MCF 10A (cell line): ENCODE results near the gene SPAG8. TPM values are rescaled to one million over a fixed set of nuclear protein-coding genes. Genes with fewer than 3 reads are reported as not detected.
A peak's percentile ranks its signal among the peaks of the same experiment; 100 is the strongest.

Experiments used
- BruUV-seq: library from RNA; stranded (reverse); fragments of 400-500 nt; replicated peaks from 2 replicates; lab custom pipeline; 2021; lab: Mats Ljungman, UMichigan
- CTCF ChIA-PET: fragments of 300-600 bp; sonication (Branson Sonifier 250); formaldehyde crosslinking; extraction: SDS; loops from one replicate; lab custom pipeline; 2021; ENCODE audit warnings: antibody characterized with exemption, inconsistent platforms; lab: Yijun Ruan, JAX
- POLR2A ChIA-PET: fragments of 300-600, 350-650 bp; sonication (Branson Sonifier 250); formaldehyde crosslinking; extraction: SDS; loops from one replicate; lab custom pipeline; 2020; ENCODE audit warnings: antibody characterized with exemption, inconsistent platforms; lab: Yijun Ruan, JAX
- DNase-seq: peaks from one replicate; pipeline ENCODE4 v3.0.0-alpha.2; 2018; ENCODE audit not compliant: unreplicated experiment
- H3K27ac Mint-ChIP-seq: one replicate; pipeline ENCODE4 v1.8.0; 2022; ENCODE audit warnings: mild to moderate bottlenecking, low read depth, mixed read lengths; ENCODE audit not compliant: unreplicated experiment
- H3K27me3 Mint-ChIP-seq: one replicate; pipeline ENCODE4 v1.8.0; 2022; ENCODE audit warnings: mixed read lengths; ENCODE audit not compliant: insufficient read depth, unreplicated experiment
- H3K36me3 Mint-ChIP-seq: one replicate; pipeline ENCODE4 v1.8.0; 2022; ENCODE audit warnings: mild to moderate bottlenecking, moderate library complexity, mixed read lengths; ENCODE audit not compliant: insufficient read depth, unreplicated experiment
- H3K4me1 Mint-ChIP-seq: one replicate; pipeline ENCODE4 v1.8.0; 2022; ENCODE audit warnings: mixed read lengths; ENCODE audit not compliant: insufficient read depth, unreplicated experiment
- H3K4me3 Mint-ChIP-seq: one replicate; pipeline ENCODE4 v1.8.0; 2022; ENCODE audit warnings: mild to moderate bottlenecking, moderate library complexity, mixed read lengths; ENCODE audit not compliant: unreplicated experiment
- H3K9me3 Mint-ChIP-seq: one replicate; pipeline ENCODE4 v1.8.0; 2022; ENCODE audit warnings: mixed read lengths; ENCODE audit not compliant: unreplicated experiment
- CTCF ChIP-seq: fragments of 200-600 bp; IDR thresholded peaks from one replicate; pipeline ENCODE4 v1.8.0; 2022; ENCODE audit warnings: antibody characterized with exemption, mild to moderate bottlenecking; ENCODE audit not compliant: unreplicated experiment
- intact Hi-C: fragments of 100-400 bp; cut with micrococcal nuclease; formaldehyde crosslinking; loops from 2 replicates; pipeline ENCODE4 v1.14.1; 2022
- total RNA-seq: library from RNA; stranded (reverse); gene quantifications from 2 replicates; pipeline ENCODE4 v1.2.3, GENCODE V29; 2022

The SPAG8 gene
- total RNA-seq, 1 experiment from 2014 or later = 1.1 TPM

- BruUV-seq = no TSS peak
- ChIA-PET POLR2A (interaction anchor here (0.7 to 1.4 kb wide), 3 partner anchors 15 to 22 kb away, joined by 3 read pairs; partner anchors contain the start of genes FAM221B and TMEM8B), CTCF (interaction anchor here (0.6 to 0.8 kb wide), 3 partner anchors 19 to 28 kb away, joined by 3 to 4 read pairs (median 3); no protein-coding TSS in a partner anchor)
- no peaks in the 10 kb centered on the region for H3K36me3 Mint-ChIP-seq
- no peak for TF ChIP-seq CTCF
- H3K27me3 Mint-ChIP-seq = no peaks in the 10 kb centered on the region
- no peak overlapping the region for H3K27ac Mint-ChIP-seq
- H3K9me3 Mint-ChIP-seq = no peaks in the 10 kb centered on the region
- peak; percentile 60 for DNase-seq
- H3K4me3 Mint-ChIP-seq = no peak overlapping the region
- intact Hi-C loops = loop anchor here (2.0 kb wide), 1 partner anchor 35 kb away; no protein-coding TSS in a partner anchor
- peaks cover 28% of the 10 kb centered on the region for H3K4me1 Mint-ChIP-seq
Observed at GRCh38 chr9:35847792-35848572, 35.9 kb upstream of the SPAG8 start.

GRCh38 chr9:35845824-35846771 is 34.0 kb upstream of the SPAG8 start:
- Mint-ChIP-seq H3K4me1 (peaks cover 28% of the 10 kb centered on the region), H3K9me3 (no peaks in the 10 kb centered on the region), H3K27ac (no peak overlapping the region), H3K27me3 (no peaks in the 10 kb centered on the region), H3K4me3 (no peak overlapping the region), H3K36me3 (no peaks in the 10 kb centered on the region)
- ChIA-PET CTCF (interaction anchor here (0.6 to 1.4 kb wide), 6 partner anchors 8 to 56 kb away, joined by 3 to 5 read pairs (median 4); no protein-coding TSS in a partner anchor), POLR2A (interaction anchor here (0.6 to 1.6 kb wide), 3 partner anchors 17 to 1879 kb away, joined by 3 to 5 read pairs (median 4); partner anchors contain the start of genes FAM221B, HINT2 and TMEM8B)
- intact Hi-C loops = no loop called here
- BruUV-seq = no TSS peak
- TF ChIP-seq CTCF = no peak
- no peak for DNase-seq

GRCh38 chr9:35844628-35845270 is 32.7 kb upstream of the SPAG8 start:
- H3K4me1 Mint-ChIP-seq = peaks cover 28% of the 10 kb centered on the region
- no TSS peak for BruUV-seq
- peaks cover under 1% of the 10 kb centered on the region for H3K27me3 Mint-ChIP-seq
- ChIA-PET CTCF (interaction anchor here (0.6 to 1.4 kb wide), 7 partner anchors 9 to 371 kb away, joined by 3 to 5 read pairs (median 4); no protein-coding TSS in a partner anchor), POLR2A (interaction anchor here (1.1 to 1.8 kb wide), 4 partner anchors 16 to 55 kb away, joined by 3 to 5 read pairs (median 4); partner anchors contain the start of genes FAM221B, HINT2 and TMEM8B)
- no peaks in the 10 kb centered on the region for H3K9me3 Mint-ChIP-seq
- no peaks in the 10 kb centered on the region for H3K36me3 Mint-ChIP-seq
- no peak for TF ChIP-seq CTCF
- H3K27ac Mint-ChIP-seq = peak overlapping the region; percentile 14
- intact Hi-C loops = no loop called here
- no peak overlapping the region for H3K4me3 Mint-ChIP-seq
- peak; percentile 87 for DNase-seq
